Measurements from ENCODE around the gene LDHD. TPM values are rescaled to one million over a fixed set of nuclear protein-coding genes. Genes with fewer than 3 reads are reported as not detected.

Gene LDHD
- total and polyA plus RNA-seq, 12 donors, result 2.4 to 46.0 (median 19.6) TPM

DNA sequence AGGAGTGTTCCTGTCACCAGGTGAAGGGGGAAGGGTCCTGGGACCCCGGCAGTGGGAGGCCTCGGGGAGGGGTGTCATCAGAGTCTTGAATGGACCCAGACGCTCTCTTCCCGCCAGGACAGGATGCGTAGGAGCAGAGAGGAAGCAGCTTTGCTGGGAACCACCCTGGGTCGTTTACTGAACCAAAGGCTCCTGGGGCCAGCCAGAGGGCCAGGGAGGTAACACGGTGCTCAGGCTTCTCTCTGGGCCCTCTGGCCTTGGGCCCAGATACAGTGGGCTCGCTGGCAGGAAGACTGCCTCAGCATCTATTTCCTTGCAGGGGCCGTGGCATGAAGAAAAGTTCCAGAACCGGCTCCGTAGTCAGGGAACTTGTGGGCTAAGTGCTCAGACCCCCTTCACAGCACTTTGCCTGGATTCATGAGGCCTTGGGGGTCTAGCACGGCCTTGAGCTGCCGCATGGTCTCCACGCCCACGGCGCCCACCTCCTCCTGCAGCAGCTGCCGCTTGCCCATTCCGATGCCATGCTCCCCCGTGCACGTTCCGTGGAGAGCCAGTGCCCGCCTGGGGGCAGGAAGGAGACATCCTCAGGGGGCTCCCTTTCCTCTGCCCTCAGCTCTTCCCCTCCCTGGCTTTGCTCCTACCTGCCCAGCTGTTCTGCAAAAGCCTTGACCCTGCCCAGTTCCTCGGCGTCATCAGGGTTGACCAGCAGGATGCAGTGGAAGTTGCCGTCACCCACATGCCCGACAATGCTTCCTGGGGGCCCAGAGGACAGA, 4.4 kb downstream of the LDHD start:
- Histone ChIP-seq H3K27me3 (no peaks in the 10 kb centered on the region), H3K4me3 (no peak overlapping the region)

DNA sequence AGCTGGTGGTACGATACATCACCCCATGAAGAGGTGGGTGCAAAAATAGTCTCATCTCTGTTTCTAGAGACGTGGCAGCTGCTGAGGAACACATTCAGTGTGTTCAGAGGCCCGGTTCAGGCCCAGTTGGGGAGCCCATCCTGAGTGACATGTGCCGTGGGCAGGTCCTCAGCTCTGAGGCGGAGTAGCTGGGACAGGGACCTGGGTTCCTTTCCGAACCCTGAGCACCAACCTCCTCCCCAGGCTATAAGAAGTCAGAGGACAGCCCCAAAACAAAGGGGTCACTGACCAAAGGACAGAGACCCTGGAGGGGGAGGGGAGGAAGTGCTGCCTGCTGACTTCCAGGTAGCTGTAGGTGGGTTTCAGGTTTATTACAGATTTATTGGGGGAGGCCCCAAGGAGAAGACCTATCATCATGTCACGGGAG, 5.1 kb downstream of the LDHD start:
- TF ChIP-seq, protein P1, sequence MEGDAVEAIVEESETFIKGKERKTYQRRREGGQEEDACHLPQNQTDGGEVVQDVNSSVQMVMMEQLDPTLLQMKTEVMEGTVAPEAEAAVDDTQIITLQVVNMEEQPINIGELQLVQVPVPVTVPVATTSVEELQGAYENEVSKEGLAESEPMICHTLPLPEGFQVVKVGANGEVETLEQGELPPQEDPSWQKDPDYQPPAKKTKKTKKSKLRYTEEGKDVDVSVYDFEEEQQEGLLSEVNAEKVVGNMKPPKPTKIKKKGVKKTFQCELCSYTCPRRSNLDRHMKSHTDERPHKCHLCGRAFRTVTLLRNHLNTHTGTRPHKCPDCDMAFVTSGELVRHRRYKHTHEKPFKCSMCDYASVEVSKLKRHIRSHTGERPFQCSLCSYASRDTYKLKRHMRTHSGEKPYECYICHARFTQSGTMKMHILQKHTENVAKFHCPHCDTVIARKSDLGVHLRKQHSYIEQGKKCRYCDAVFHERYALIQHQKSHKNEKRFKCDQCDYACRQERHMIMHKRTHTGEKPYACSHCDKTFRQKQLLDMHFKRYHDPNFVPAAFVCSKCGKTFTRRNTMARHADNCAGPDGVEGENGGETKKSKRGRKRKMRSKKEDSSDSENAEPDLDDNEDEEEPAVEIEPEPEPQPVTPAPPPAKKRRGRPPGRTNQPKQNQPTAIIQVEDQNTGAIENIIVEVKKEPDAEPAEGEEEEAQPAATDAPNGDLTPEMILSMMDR (IDR thresholded peaks at IDR 0.05), result peak in 1 of 6 experiments; percentile 9
- no peak for TF ChIP-seq POLR2A (IDR thresholded peaks at IDR 0.05)
- WGBS, 4 donors, result 0 to 51% (median 27%) methylated on average over 1 to 7 of the region's 7 CpGs

More for the DNA sequence above, 4.4 kb downstream of the LDHD start:
- no peaks in the 10 kb centered on the region for H3K36me3 ChIP-seq (replicated peaks in 1 of 2)
- 42 to 50% (median 45%) methylated on average over 16 to 26 of the region's 26 CpGs for WGBS, 4 donors
- DNase-seq, result peak in 6 of 7 donors; percentile 28 to 70 (median 32)
- H3K27ac ChIP-seq, result peak overlapping the region in 3 of 5 donors; percentile 71 to 93 (median 85)
- intact Hi-C loops (cut with DNase I), result loop anchor here (5.0 to 10.0 kb wide), 2 partner anchors 115 to 297 kb away; partner anchors contain the start of gene ZNRF1 (in 2 of the 2)
- no peaks in the 10 kb centered on the region for H3K9me3 ChIP-seq (replicated peaks in 1 of 3)
- H3K4me1 ChIP-seq (replicated peaks in 1 of 2), result peaks cover 39 to 68% of the 10 kb centered on the region in 2 donors
- TF ChIP-seq POLR2A (IDR thresholded peaks at IDR 0.05), result no peak
- TF ChIP-seq, protein P1 (IDR thresholded peaks at IDR 0.05), result no peak

DNA sequence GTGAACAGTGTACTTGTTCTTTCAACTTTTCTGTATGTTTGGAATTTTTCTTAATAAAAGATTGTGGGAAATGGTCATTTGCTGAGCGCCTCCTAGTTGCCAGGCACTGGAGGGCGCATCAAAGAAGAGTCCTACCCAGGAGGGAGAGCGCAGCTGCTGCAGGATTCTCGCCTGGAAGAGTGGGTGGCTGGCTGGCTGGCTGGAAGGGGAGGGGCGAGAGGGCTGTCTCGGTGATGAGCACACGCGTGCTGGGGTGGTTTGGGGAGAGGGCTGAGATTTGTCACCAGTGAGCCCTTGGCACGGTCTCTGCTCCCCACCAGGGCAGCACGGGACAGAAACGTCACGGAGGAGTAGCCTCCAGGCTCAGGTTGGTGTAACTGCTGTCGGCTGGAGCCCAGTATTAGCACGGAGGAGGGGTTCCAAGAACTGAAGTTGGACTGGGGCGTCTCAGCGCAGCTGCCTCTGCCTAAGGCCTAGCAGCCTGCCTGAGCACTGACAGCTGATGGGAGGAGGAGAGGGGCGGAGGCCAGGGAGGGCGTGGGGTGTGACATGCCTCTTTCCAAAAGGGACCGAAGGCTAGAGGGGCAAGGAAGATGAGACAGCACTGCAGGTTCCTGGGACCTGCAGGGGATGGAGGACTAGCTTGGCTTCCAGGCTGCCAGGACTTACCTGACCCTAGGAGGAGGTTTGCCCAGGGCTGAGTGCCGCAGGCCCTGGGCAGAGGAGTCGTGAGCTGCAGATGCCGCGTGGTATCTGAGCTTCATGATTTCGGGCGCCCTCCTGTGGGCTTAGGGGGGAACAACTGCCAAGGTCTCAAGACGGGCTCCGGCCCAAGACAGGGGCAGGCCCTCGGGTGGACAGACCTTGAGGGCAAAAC, 5.7 kb downstream of the LDHD start:
- Histone ChIP-seq H3K4me3 (peak overlapping the region in 1 of 4 donors; percentile 1), H3K27ac (peak overlapping the region; percentile 49 to 93 (median 77)), H3K9me3 (replicated peaks in 1 of 3) (no peaks in the 10 kb centered on the region), H3K4me1 (replicated peaks in 1 of 2) (peaks cover 32 to 72% of the 10 kb centered on the region in 2 donors), H3K36me3 (replicated peaks in 1 of 2) (no peaks in the 10 kb centered on the region), H3K27me3 (no peaks in the 10 kb centered on the region)
- 1 to 20% (median 14%) methylated on average over 8 to 28 of the region's 28 CpGs for WGBS, 4 donors
- intact Hi-C loops (cut with DNase I), result loop anchor here (5.0 to 10.0 kb wide), 2 partner anchors 114 to 296 kb away; partner anchors contain the start of gene ZNRF1 (in 2 of the 2)
- TF ChIP-seq, protein P1 (IDR thresholded peaks at IDR 0.05), result peak; percentile 87 to 97 (median 94)
- TF ChIP-seq POLR2A (IDR thresholded peaks at IDR 0.05), result no peak
- peak; percentile 90 to 98 (median 96) for DNase-seq

More for the DNA sequence above, 5.1 kb downstream of the LDHD start:
- Histone ChIP-seq H3K36me3 (replicated peaks in 1 of 2) (no peaks in the 10 kb centered on the region), H3K9me3 (replicated peaks in 1 of 3) (no peaks in the 10 kb centered on the region), H3K27me3 (no peaks in the 10 kb centered on the region), H3K4me1 (replicated peaks in 1 of 2) (peaks cover 39 to 72% of the 10 kb centered on the region in 2 donors), H3K4me3 (no peak overlapping the region), H3K27ac (peak overlapping the region in 3 of 5 donors; percentile 71 to 93 (median 85))
- intact Hi-C loops (cut with DNase I), result loop anchor here (5.0 to 10.0 kb wide), 2 partner anchors 114 to 297 kb away; partner anchors contain the start of gene ZNRF1 (in 2 of the 2)
- peak in 1 of 7 donors; percentile 31 for DNase-seq
